Mucosa of rectum (tissue), 2 donors: ENCODE measurements around the gene TCTN1.

ENCODE experiments used
- H3K27ac ChIP-seq, 2 donors: one replicate each; pipeline ENCODE4 v1.7.0; 2013; ENCODE audit warnings: inconsistent platforms in 2 of 2, low read depth in 2 of 2, low read length in 2 of 2
- H3K27me3 ChIP-seq, 2 donors: one replicate each; pipeline ENCODE4 v1.7.0; 2013; ENCODE audit warnings: low read length in 2 of 2; ENCODE audit not compliant: control insufficient read depth in 2 of 2, insufficient read depth in 2 of 2
- H3K36me3 ChIP-seq, 2 donors: one replicate each; pipeline ENCODE4 v1.7.0; 2013; ENCODE audit warnings: low read length in 2 of 2; ENCODE audit not compliant: control insufficient read depth in 2 of 2, insufficient read depth in 2 of 2
- H3K4me1 ChIP-seq, 2 donors: one replicate each; pipeline ENCODE4 v1.7.0; 2013; ENCODE audit warnings: low read length in 2 of 2, mild to moderate bottlenecking in 1 of 2; ENCODE audit not compliant: control insufficient read depth in 2 of 2, insufficient read depth in 2 of 2
- H3K4me3 ChIP-seq, 2 donors: one replicate each; pipeline ENCODE4 v1.7.0; 2013; ENCODE audit warnings: low read length in 2 of 2
- H3K9ac ChIP-seq, 2 donors: one replicate each; pipeline ENCODE4 v1.7.0; 2013; ENCODE audit warnings: low read length in 2 of 2, low read depth in 1 of 2, mild to moderate bottlenecking in 1 of 2
- H3K9me3 ChIP-seq, 2 donors: one replicate each; pipeline ENCODE4 v1.7.0; 2013; ENCODE audit warnings: low read length in 2 of 2; ENCODE audit not compliant: control insufficient read depth in 2 of 2
- donor health status: healthy.
- donor health status: Normal muscosa, but diverticular disease.

Gene TCTN1

GRCh38 chr12:110688446-110689280, 74.7 kb downstream of the TCTN1 start, which contains the start of gene HVCN1:
HVCN1 (minus strand) TSS chr12:110689115; CDS start chr12:110683245, 5,870 bp downstream.
- Histone ChIP-seq H3K4me3 (peak within 1 kb of the TSS; percentile 66 to 80), H3K4me1 (peaks cover 13 to 19% of the 10 kb centered on the region in 2 donors), H3K9me3 (no peaks in the 10 kb centered on the region), H3K36me3 (no peaks in the 10 kb centered on the region), H3K27me3 (peaks cover 5 to 10% of the 10 kb centered on the region in 2 donors), H3K9ac (peak within 1 kb of the TSS; percentile 66 to 69), H3K27ac (peak within 1 kb of the TSS; percentile 59 to 62)

GRCh38 chr12:110689281-110690126, 75.6 kb downstream of the TCTN1 start:
- peaks cover 5 to 10% of the 10 kb centered on the region in 2 donors for H3K27me3 ChIP-seq
- peaks cover 13 to 19% of the 10 kb centered on the region in 2 donors for H3K4me1 ChIP-seq
- no peaks in the 10 kb centered on the region for H3K36me3 ChIP-seq
- peak overlapping the region; percentile 54 to 63 for H3K9ac ChIP-seq
- H3K27ac ChIP-seq = peak overlapping the region; percentile 59 to 62
- H3K9me3 ChIP-seq = no peaks in the 10 kb centered on the region
- peak overlapping the region; percentile 60 to 71 for H3K4me3 ChIP-seq

GRCh38 chr12:110690127-110690430, 76.2 kb downstream of the TCTN1 start:
- Histone ChIP-seq H3K9ac (no peak overlapping the region), H3K9me3 (no peaks in the 10 kb centered on the region), H3K4me1 (peaks cover 13 to 23% of the 10 kb centered on the region in 2 donors), H3K36me3 (no peaks in the 10 kb centered on the region), H3K4me3 (peak overlapping the region; percentile 60 to 71), H3K27ac (no peak overlapping the region), H3K27me3 (peaks cover 5 to 10% of the 10 kb centered on the region in 2 donors)

GRCh38 chr12:110693731-110694130, 79.8 kb downstream of the TCTN1 start:
- Histone ChIP-seq H3K4me1 (peaks cover 3 to 15% of the 10 kb centered on the region in 2 donors), H3K27ac (peak overlapping the region in 1 of 2 donors; percentile 33)

GRCh38 chr12:110694330-110694901, 80.5 kb downstream of the TCTN1 start:
- H3K27me3 ChIP-seq = no peaks in the 10 kb centered on the region

More at GRCh38 chr12:110693731-110694130, 79.8 kb downstream of the TCTN1 start:
- H3K36me3 ChIP-seq = no peaks in the 10 kb centered on the region
- H3K9me3 ChIP-seq = no peaks in the 10 kb centered on the region
- no peaks in the 10 kb centered on the region for H3K27me3 ChIP-seq
- H3K4me3 ChIP-seq = no peak overlapping the region
- H3K9ac ChIP-seq = no peak overlapping the region

GRCh38 chr12:110696283-110696682, 82.4 kb downstream of the TCTN1 start:
- Histone ChIP-seq H3K27me3 (no peaks in the 10 kb centered on the region), H3K36me3 (no peaks in the 10 kb centered on the region), H3K4me3 (no peak overlapping the region), H3K9ac (no peak overlapping the region), H3K27ac (no peak overlapping the region), H3K4me1 (peaks cover 2 to 4% of the 10 kb centered on the region in 2 donors), H3K9me3 (no peaks in the 10 kb centered on the region)

More at GRCh38 chr12:110694330-110694901, 80.5 kb downstream of the TCTN1 start:
- H3K36me3 ChIP-seq = no peaks in the 10 kb centered on the region
- H3K4me1 ChIP-seq = peaks cover 2 to 13% of the 10 kb centered on the region in 2 donors
- no peak overlapping the region for H3K9ac ChIP-seq
- no peak overlapping the region for H3K4me3 ChIP-seq
- H3K9me3 ChIP-seq = no peaks in the 10 kb centered on the region
- H3K27ac ChIP-seq = peak overlapping the region; percentile 17 to 33

- H3K27ac ChIP-seq = no peak overlapping the region
- no peaks in the 10 kb centered on the region for H3K36me3 ChIP-seq
- no peak overlapping the region for H3K4me3 ChIP-seq
- peaks cover 2 to 4% of the 10 kb centered on the region in 2 donors for H3K4me1 ChIP-seq
- no peak overlapping the region for H3K9ac ChIP-seq
- H3K9me3 ChIP-seq = no peaks in the 10 kb centered on the region
- no peaks in the 10 kb centered on the region for H3K27me3 ChIP-seq
Measured at GRCh38 chr12:110697236-110697635, 83.3 kb downstream of the TCTN1 start.

GRCh38 chr12:110698171-110698902, 84.4 kb downstream of the TCTN1 start:
- H3K36me3 ChIP-seq = no peaks in the 10 kb centered on the region
- H3K27ac ChIP-seq = peak overlapping the region; percentile 9 to 30
- peaks cover 2 to 4% of the 10 kb centered on the region in 2 donors for H3K4me1 ChIP-seq
- H3K9me3 ChIP-seq = no peaks in the 10 kb centered on the region
- H3K27me3 ChIP-seq = no peaks in the 10 kb centered on the region
- peak overlapping the region; percentile 20 to 44 for H3K4me3 ChIP-seq
- H3K9ac ChIP-seq = no peak overlapping the region
